HG02571 (cell line): ENCODE results near the gene TIMP3.

ENCODE experiments used
- ATAC-seq: cut with Tn5 transposase; IDR thresholded peaks from one replicate; pipeline ENCODE4 v1.9.1; 2021; ENCODE audit warnings: mild to moderate bottlenecking, moderate library complexity; ENCODE audit not compliant: unreplicated experiment

TIMP3 gene

DNA sequence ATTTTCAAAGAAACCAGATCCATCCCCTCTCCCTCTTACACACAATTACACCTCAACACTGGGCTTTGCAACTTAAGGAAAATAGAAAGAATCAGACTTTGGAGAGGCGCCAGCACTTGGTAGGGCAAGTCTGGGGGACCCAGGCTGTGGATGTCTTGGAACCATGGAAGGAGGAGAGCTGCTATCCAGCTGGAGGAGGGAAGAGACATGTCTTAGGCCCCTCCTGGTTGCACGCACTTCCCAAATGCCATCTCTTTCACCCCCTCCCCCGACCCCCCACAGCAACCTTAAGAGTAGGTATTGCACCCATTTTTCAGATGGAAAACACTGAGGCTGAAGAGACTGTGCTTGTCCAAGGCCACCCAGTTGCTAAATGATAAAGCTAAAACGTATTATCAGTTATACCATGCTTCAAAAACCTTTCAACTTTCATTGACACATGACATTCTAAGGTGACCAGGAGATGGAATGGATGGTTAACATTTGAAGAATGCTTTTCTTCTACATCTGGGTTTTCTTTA lies 3.9 kb downstream of the TIMP3 start:
- no peak for ATAC-seq

GRCh38 chr22:32806296-32806695 lies 4.8 kb downstream of the TIMP3 start:
- ATAC-seq: no peak

DNA sequence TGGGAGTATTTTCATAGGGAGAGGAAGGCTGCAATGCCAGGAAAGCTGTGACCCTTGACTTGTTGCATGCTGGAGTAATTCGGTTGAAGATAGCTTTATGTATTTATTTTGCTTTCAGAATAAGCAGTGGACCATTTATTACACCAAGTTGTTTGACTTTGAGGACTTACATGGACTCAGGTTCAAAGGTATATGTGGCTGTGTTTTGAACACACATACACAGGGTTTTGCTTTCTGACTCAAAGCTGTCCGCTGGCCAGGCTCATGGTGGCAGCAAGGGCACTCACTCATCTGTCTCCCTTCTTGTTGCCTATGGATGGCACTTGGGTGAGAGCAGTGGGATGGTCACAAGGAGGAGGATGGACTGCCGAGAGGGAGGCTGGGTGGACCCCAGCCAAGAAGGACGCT lies 6.5 kb downstream of the TIMP3 start:
- no peak for ATAC-seq

- no peak for ATAC-seq
Observed at GRCh38 chr22:32809786-32810554, 8.5 kb downstream of the TIMP3 start.

DNA sequence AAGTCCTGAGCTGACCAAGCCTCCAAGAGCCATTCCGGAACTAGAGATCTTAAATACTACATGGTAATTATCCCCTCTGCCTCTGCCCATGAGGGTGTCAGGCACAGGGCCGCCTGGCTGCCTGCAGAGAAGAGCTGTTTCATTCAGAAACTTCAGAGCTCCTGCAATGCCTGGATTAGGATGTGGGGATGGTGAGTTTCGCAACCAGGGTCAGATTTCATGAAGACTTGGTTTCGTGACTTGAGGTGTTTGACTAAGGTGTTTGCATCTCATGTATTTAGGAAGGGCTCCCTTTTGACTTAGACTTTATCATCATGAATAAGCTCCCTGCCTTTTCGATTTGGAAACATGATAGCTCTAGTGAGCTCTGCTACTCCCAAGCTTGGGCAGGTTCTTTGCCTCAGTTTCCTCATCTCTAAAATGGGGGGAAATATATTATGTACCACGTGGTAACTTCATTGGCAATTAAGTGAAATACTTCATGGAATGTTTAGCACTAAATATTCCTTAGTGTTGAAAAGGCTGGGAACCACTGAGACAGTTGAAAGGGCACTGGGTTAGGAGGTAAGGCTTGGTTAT lies 9.1 kb downstream of the TIMP3 start:
- ATAC-seq: no peak

DNA sequence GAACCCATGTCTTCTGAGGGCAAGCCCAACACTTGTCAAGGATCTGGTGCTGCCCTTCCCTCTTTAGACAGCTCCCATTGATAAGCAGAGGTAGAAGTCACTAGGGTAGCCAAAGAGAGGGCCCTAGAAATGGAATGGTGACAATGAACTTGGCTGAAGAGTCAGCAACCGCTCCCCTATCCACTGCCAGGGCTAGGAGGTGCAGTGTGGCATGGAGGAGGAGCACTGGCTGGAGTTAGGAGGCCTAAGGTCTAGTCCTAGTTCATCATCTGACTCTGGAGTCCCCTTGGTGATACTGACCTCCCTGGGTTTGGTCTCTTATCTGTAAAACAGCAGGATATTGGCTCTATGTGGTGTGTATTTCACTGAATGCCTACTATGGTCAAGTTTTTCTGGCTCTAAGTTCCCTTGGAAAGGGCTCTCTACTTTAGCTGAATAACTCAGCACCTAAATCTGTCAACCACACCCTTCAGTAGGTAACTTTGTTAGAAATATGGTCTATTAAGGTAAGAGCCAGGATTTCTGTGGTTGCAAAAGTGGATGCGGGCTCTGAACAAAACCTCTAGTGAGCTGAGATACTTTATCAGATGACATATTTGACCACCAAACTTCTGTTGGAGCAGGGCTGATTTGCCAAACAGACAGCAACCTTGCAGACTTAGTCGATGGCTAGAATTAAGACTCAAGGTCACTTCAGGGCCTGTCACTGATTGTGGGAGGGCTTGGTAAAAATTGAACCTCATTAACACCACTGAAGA lies 10.5 kb downstream of the TIMP3 start:
- no peak for ATAC-seq

DNA sequence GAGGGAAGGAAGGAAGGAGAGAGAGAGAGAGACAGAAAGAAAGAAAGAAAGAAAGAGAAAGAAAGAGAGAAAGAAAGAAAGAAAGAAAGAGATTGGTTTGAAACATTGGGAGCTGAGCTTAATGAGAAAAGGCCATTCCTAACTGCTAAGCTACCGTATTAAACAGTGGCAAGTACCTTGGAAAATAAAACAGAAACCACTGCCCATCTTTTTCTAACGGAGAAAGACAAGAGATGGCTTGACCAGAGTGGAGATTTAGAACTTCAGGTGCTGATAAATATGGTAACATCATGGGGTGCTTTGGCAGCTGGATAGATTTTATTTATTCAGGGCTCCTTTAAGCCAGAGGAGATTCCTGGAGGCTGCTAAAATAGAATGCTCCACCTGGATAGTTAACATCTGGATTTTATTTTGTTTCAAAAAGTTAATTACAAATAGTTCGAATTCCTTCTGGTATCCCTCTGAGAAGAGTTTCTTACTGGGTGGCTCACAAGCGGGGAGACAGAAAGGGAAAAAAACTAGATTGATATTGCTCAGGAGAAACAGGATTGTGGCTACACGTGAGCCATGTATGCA lies 12.9 kb downstream of the TIMP3 start:
- no peak for ATAC-seq

GRCh38 chr22:32815059-32815458 lies 13.6 kb downstream of the TIMP3 start:
- no peak for ATAC-seq

DNA sequence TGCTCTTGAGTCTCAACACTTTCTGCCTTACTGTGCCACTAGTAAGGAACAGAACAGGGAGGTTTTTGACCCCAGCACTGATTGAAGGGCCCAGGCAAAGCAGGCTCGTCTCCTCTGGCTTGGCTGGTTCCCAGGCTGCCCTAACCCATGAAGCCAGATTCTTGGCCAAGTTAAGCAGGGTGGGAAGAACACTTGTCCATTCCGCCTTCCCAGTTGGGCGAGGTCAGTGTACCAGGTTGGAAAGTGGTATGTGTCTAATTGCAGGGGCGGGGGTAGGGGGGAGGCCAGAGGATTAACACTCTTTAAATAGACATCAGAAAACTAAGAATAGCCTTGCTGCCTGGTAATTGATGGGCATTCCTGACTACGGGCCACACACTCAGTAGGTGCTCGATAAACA lies 14.4 kb downstream of the TIMP3 start:
- ATAC-seq: no peak

GRCh38 chr22:32817137-32817730 lies 15.7 kb downstream of the TIMP3 start:
- no peak for ATAC-seq

GRCh38 chr22:32818446-32819115 lies 17.1 kb downstream of the TIMP3 start:
- ATAC-seq: no peak

DNA sequence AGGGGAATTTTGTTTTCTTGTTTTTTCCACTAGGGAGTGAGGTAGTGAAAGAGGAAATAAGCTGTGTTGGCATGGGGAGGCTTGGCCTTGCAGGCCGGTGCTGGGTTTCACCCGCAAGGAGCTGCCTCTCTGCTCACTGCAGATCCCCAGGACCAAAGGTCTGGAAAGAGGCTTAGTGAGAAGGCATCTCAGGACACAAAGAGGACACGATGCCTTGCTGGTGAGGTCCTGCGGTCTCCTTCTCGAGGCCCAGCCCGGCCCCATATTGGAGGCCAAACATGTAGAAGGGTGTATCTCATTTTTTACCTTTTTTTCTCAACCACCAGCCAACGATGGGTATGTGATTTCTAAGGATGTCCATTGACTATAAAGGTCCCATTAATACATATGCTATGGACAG lies 17.6 kb downstream of the TIMP3 start:
- ATAC-seq: no peak

DNA sequence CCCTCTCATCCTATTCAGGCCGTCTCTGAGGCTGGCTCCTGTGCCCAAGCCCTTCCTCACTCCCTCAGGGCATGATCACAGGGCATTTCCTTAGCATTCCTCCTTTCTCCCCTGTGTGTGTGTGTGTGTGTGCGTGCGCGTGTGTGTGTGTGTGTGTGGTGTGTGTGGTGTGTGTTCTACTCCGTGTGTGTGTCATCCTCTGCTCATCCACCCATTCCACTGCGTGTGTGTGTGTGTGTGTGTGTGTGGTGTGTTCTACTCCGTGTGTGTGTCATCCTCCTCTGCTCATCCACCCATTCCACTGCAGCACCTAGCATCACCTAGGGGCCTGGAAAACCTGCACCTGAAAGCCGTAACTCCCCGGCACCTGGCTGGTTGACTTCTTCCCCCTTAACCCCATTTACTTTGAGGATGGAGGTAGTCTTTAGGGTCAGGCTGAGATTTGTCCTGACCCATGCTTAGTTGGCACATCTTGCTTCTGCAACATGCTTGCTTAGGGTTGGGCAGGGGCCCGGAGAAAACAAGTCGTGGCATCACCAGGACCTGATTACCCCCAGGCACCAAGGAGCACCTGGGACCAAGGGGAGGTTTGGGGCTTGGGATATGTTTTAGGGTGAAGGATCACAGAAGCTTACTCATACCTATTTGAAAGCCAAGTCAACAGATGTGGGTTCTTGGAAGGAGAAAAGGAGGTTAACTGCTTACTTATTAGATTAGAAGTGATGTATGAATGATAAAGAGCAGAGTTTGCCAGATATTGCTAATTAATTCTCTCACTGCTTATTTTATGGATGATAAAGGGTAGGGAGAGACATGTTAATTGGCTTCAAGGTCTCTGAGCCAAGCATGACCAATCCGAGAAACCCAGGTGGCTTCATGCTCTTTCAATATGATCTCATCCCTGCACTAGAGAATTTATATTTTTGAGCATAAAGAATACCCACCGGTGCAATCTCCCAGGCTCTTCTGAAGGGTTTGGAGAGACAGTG lies 18.9 kb downstream of the TIMP3 start:
- no peak for ATAC-seq

DNA sequence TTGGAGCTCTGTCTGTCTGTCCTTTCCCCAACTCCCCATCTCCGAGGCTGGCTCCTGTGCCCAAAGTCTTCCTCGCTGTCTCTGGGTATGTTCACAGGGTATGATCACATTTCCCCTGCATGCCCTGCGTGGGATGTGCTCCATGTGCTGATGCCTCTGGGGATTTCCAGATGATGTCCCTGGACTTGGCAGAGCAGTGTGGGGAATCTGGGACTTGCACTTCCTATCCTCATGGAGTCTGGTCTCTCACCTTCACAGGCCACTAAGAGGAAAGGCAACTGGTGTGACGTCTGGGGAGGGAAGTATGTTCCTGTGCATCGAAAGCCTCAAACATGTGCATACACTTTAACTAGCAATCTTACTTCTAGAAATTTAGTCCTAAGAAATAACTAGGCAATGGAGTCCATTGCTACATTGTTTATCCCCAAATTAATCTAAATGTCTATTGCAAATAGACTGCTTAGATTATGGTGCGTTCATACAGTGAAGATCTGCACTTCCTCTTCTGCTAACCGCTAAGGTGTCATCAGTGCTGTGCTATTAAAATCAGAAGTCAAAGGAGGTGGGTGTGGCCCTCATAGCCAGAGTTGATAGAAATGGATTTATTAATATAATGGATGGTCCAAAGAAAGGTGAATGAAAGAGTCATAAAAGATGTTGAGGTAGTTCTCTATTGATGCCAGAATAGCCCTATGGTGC lies 20.8 kb downstream of the TIMP3 start:
- no peak for ATAC-seq

- ATAC-seq: no peak
Observed at GRCh38 chr22:32823024-32823730, 21.7 kb downstream of the TIMP3 start.

- no peak for ATAC-seq
Observed at GRCh38 chr22:32824531-32825312, 23.2 kb downstream of the TIMP3 start.

- ATAC-seq: no peak
Observed at GRCh38 chr22:32826537-32826936, 25.0 kb downstream of the TIMP3 start.
